IMR-90 (cell line): ENCODE measurements around the gene PIK3C2A. TPM values are rescaled to one million over a fixed set of nuclear protein-coding genes. Genes with fewer than 3 reads are reported as not detected.

Experiments used
- ATAC-seq: fragments of 200-7000 bp; cut with Tn5 transposase; 2 replicates; pipeline ENCODE4 v1.9.1; 2020; ENCODE audit warnings: low read depth, mild to moderate bottlenecking, moderate library complexity
- BruUV-seq: library from RNA; stranded (reverse); fragments of 400-500 nt; replicated peaks from 2 replicates; lab custom pipeline; 2021; lab: Mats Ljungman, UMichigan
- CTCF ChIA-PET: fragments of 300-600 bp; formaldehyde crosslinking; extraction: SDS; loops from one replicate; lab custom pipeline; 2021; ENCODE audit warnings: antibody characterized with exemption; lab: Yijun Ruan, JAX
- POLR2A ChIA-PET: fragments of 300-600 bp; sonication (Branson Sonifier 250); formaldehyde crosslinking; loops from one replicate; lab custom pipeline; 2022; ENCODE audit warnings: antibody characterized with exemption; ENCODE audit not compliant: unreplicated experiment; lab: Charles Lee
- DNase-seq: peaks from one replicate; pipeline ENCODE4 v3.0.0; 2013
- H2AFZ ChIP-seq: replicated peaks from 2 replicates; pipeline ENCODE3; 2013; ENCODE audit warnings: low read length, mild to moderate bottlenecking; ENCODE audit not compliant: poor library complexity
- H2AK5ac ChIP-seq: 2 replicates; pipeline ENCODE4 v1.6.1; 2013; ENCODE audit warnings: low read depth, low read length, inconsistent platforms
- H2AK9ac ChIP-seq: replicated peaks from 2 replicates; pipeline ENCODE3; 2013; ENCODE audit warnings: mild to moderate bottlenecking, low read depth, low read length, moderate library complexity; ENCODE audit not compliant: poor library complexity
- H2BK120ac ChIP-seq: 2 replicates; pipeline ENCODE4 v1.6.1; 2013; ENCODE audit warnings: low read depth, low read length, inconsistent platforms
- H2BK15ac ChIP-seq: 3 replicates; pipeline ENCODE4 v1.6.1; 2013; ENCODE audit warnings: low read depth, low read length, inconsistent platforms
- H2BK20ac ChIP-seq: 2 replicates; pipeline ENCODE4 v1.6.1; 2013; ENCODE audit warnings: low read depth, mild to moderate bottlenecking, inconsistent platforms, low read length, moderate library complexity
- H2BK5ac ChIP-seq: 2 replicates; pipeline ENCODE4 v1.6.1; 2013; ENCODE audit warnings: mild to moderate bottlenecking, low read depth, low read length, inconsistent platforms; ENCODE audit not compliant: poor library complexity, severe bottlenecking
- H3K14ac ChIP-seq: replicated peaks from 2 replicates; pipeline ENCODE4 v1.6.1; 2013; ENCODE audit warnings: low read depth, low read length, inconsistent platforms
- H3K18ac ChIP-seq: 2 replicates; pipeline ENCODE4 v1.6.1; 2013; ENCODE audit warnings: low read depth, low read length, control low read depth
- H3K23ac ChIP-seq: 2 replicates; pipeline ENCODE4 v1.6.1; 2013; ENCODE audit warnings: low read depth, low read length, inconsistent platforms
- H3K27ac ChIP-seq: 2 replicates; pipeline ENCODE4 v1.5.1; 2013; ENCODE audit warnings: mild to moderate bottlenecking, control low read depth, low read length; ENCODE audit not compliant: insufficient read depth
- H3K27me3 ChIP-seq: 2 replicates; pipeline ENCODE4 v1.6.1; 2013; ENCODE audit warnings: low read length; ENCODE audit not compliant: control insufficient read depth, insufficient read depth
- H3K36me3 ChIP-seq: 2 replicates; pipeline ENCODE4 v1.6.1; 2013; ENCODE audit warnings: low read length, mixed read lengths; ENCODE audit not compliant: control insufficient read depth, insufficient read depth
- H3K4ac ChIP-seq: 2 replicates; pipeline ENCODE4 v1.6.1; 2013; ENCODE audit warnings: low read depth, low read length, inconsistent platforms
- H3K4me1 ChIP-seq: 2 replicates; pipeline ENCODE4 v1.6.1; 2013; ENCODE audit warnings: low read length, mixed read lengths; ENCODE audit not compliant: control insufficient read depth, insufficient read depth
- H3K4me2 ChIP-seq: 2 replicates; pipeline ENCODE4 v1.6.1; 2013; ENCODE audit warnings: low read depth, mild to moderate bottlenecking, control low read depth, low read length, moderate library complexity
- H3K4me3 ChIP-seq: 2 replicates; pipeline ENCODE4 v1.5.1; 2013; ENCODE audit warnings: low read depth, mild to moderate bottlenecking, control low read depth, low read length, moderate library complexity; ENCODE audit not compliant: insufficient read depth
- H3K56ac ChIP-seq: 2 replicates; pipeline ENCODE4 v1.6.1; 2013; ENCODE audit warnings: low read length, inconsistent platforms; ENCODE audit not compliant: insufficient read depth; ENCODE audit errors: extremely low read depth
- H3K79me1 ChIP-seq, 2 experiments: 2 replicates each; pipeline ENCODE4 v1.6.1; 2013; ENCODE audit warnings: low read length in 2 of 2, inconsistent platforms in 1 of 2, low read depth in 1 of 2
- H3K9ac ChIP-seq: 2 replicates; pipeline ENCODE4 v1.6.1; 2013; ENCODE audit warnings: low read depth, low read length, control low read depth
- H3K9me1 ChIP-seq: 2 replicates; pipeline ENCODE4 v1.6.1; 2013; ENCODE audit warnings: low read length, inconsistent platforms; ENCODE audit not compliant: insufficient read depth
- H3K9me3 ChIP-seq: 2 replicates; pipeline ENCODE4 v1.6.1; 2013; ENCODE audit warnings: low read length; ENCODE audit not compliant: control insufficient read depth, insufficient read depth
- H4K20me1 ChIP-seq: 2 replicates; pipeline ENCODE4 v1.6.1; 2013; ENCODE audit warnings: low read length, inconsistent platforms; ENCODE audit not compliant: insufficient read depth
- H4K5ac ChIP-seq: 2 replicates; pipeline ENCODE4 v1.6.1; 2013; ENCODE audit warnings: mild to moderate bottlenecking, low read depth, low read length, control low read depth
- H4K8ac ChIP-seq, 2 experiments: 2 replicates each; pipeline ENCODE4 v1.6.1; 2013; ENCODE audit warnings: low read depth in 2 of 2, low read length in 2 of 2, control low read depth in 1 of 2, inconsistent platforms in 1 of 2
- H4K91ac ChIP-seq: 2 replicates; pipeline ENCODE4 v1.6.1; 2013; ENCODE audit warnings: low read depth, low read length, inconsistent platforms; ENCODE audit not compliant: insufficient read depth
- BHLHE40 ChIP-seq: fragments of 150-350 bp; IDR thresholded peaks from 2 replicates; pipeline ENCODE4 v1.6.1; 2016; ENCODE audit warnings: mild to moderate bottlenecking, low read depth, low read length
- CEBPB ChIP-seq: IDR thresholded peaks from 2 replicates; pipeline ENCODE4 v1.6.1; 2012; ENCODE audit warnings: low read depth, low read length, improper control_type of control experiment
- CHD1 ChIP-seq: IDR thresholded peaks from 2 replicates; pipeline ENCODE4 v1.6.1; 2012; ENCODE audit warnings: low read depth, low read length, improper control_type of control experiment
- CTCF ChIP-seq: conservative IDR thresholded peaks from 2 replicates; pipeline ENCODE4 v1.5.1; 2012; ENCODE audit warnings: mild to moderate bottlenecking, low read depth, low read length, improper control_type of control experiment
- ELK1 ChIP-seq: fragments of 150-350 bp; IDR thresholded peaks from 2 replicates; pipeline ENCODE4 v1.6.1; 2016; ENCODE audit warnings: low read depth, mild to moderate bottlenecking, low read length, moderate library complexity, borderline replicate concordance
- FOS ChIP-seq: fragments of 150-350 bp; IDR thresholded peaks from 2 replicates; pipeline ENCODE4 v1.6.1; 2016; ENCODE audit warnings: low read depth, low read length
- MAFK ChIP-seq: IDR thresholded peaks from 2 replicates; pipeline ENCODE4 v1.6.1; 2012; ENCODE audit warnings: low read depth, low read length, improper control_type of control experiment
- MAZ ChIP-seq: IDR thresholded peaks from 2 replicates; pipeline ENCODE4 v1.6.1; 2012; ENCODE audit warnings: low read depth, mild to moderate bottlenecking, low read length, improper control_type of control experiment, moderate library complexity, borderline replicate concordance
- MXI1 ChIP-seq: IDR thresholded peaks from 2 replicates; pipeline ENCODE4 v1.6.1; 2012; ENCODE audit warnings: low read depth, mild to moderate bottlenecking, low read length, moderate library complexity, borderline replicate concordance
- NFE2L2 ChIP-seq: fragments of 150-350 bp; IDR thresholded peaks from 2 replicates; pipeline ENCODE4 v1.6.1; 2016; ENCODE audit warnings: low read depth, mild to moderate bottlenecking, low read length
- POLR2A ChIP-seq: IDR thresholded peaks from 2 replicates; pipeline ENCODE4 v1.6.1; 2012; ENCODE audit warnings: mild to moderate bottlenecking, low read depth, low read length
- RAD21 ChIP-seq: IDR thresholded peaks from 2 replicates; pipeline ENCODE4 v1.6.1; 2012; ENCODE audit warnings: low read length, improper control_type of control experiment
- RCOR1 ChIP-seq: IDR thresholded peaks from 2 replicates; pipeline ENCODE4 v1.6.1; 2012; ENCODE audit warnings: mild to moderate bottlenecking, low read length, improper control_type of control experiment; ENCODE audit not compliant: insufficient replicate concordance
- RFX5 ChIP-seq: IDR thresholded peaks from 2 replicates; pipeline ENCODE4 v1.8.0; 2012; ENCODE audit warnings: low read depth, mild to moderate bottlenecking, low read length, moderate library complexity
- SMC3 ChIP-seq: fragments of 150-350 bp; IDR thresholded peaks from 2 replicates; pipeline ENCODE4 v1.6.1; 2016; ENCODE audit warnings: low read depth, mild to moderate bottlenecking, antibody characterized with exemption, low read length, moderate library complexity
- USF2 ChIP-seq: fragments of 150-350 bp; IDR thresholded peaks from 2 replicates; pipeline ENCODE4 v1.6.1; 2017; ENCODE audit warnings: mild to moderate bottlenecking, antibody characterized with exemption, low read length, low read depth
- WGBS, 2 experiments: methylation state at CpG; one replicate each; pipeline versions ENCODE4 v1.1.5 to v1.1.7; 2013; ENCODE audit warnings: missing lambda C conversion rate in 2 of 2; ENCODE audit not compliant: insufficient read length in 1 of 2; ENCODE audit errors: extremely low coverage in 2 of 2; 5-methylcytosine and 5-hydroxymethylcytosine counted together
- dilution Hi-C: fragments of 300-500 bp; cut with HindIII; formaldehyde crosslinking; loops from one replicate; pipeline ENCODE4 v1.14.3; 2018; ENCODE audit warnings: low sequenced_read_pairs; ENCODE audit not compliant: unreplicated experiment
- in situ Hi-C: fragments of 300-500 bp; cut with MboI; formaldehyde crosslinking; loops from 3 replicates; pipeline ENCODE4 v1.14.3; 2019; ENCODE audit warnings: low sequenced_read_pairs, inconsistent platforms, mixed read lengths
- intact Hi-C: fragments of 100-400 bp; cut with micrococcal nuclease; formaldehyde crosslinking; loops from 2 replicates; pipeline ENCODE4 v1.10.0; 2022
- polyA plus RNA-seq, 3 experiments: library from polyadenylated mRNA; depleted of rRNA; stranded (reverse); fragments of >200 nt; gene quantifications; 2 replicates each; pipeline ENCODE4 v1.2.3, GENCODE V29; 2012; ENCODE audit warnings: low replicate concordance in 1 of 3
- total RNA-seq: library from RNA; depleted of rRNA; stranded (reverse); fragments of >200 nt; gene quantifications from 2 replicates; pipeline ENCODE4 v1.2.3, GENCODE V29; 2012

Gene PIK3C2A
- total and polyA plus RNA-seq, 2 of the 4 experiments (the other 2 are of a cell fraction) = 14.6 to 36.6 TPM

- POLR2A ChIA-PET = no interaction called here
- Histone ChIP-seq H3K18ac (no peak overlapping the region), H3K9me1 (no peaks in the 10 kb centered on the region), H3K4me1 (no peaks in the 10 kb centered on the region; the same call in 1 of the 2 replicates), H3K79me1 (no peaks in the 10 kb centered on the region), H3K9me3 (no peaks in the 10 kb centered on the region), H2BK20ac (no peak overlapping the region), H3K36me3 (no peaks in the 10 kb centered on the region), H3K4me3 (no peak overlapping the region), H4K5ac (no peak overlapping the region), H4K91ac (no peak overlapping the region), H2BK120ac (no peak overlapping the region), H3K14ac (no peak overlapping the region), H2AFZ (no peak overlapping the region), H4K8ac (no peak overlapping the region), H2BK15ac (no peak overlapping the region), H3K9ac (no peak overlapping the region), H3K27me3 (no peaks in the 10 kb centered on the region), H3K4ac (no peak overlapping the region), H3K23ac (no peak overlapping the region), H3K4me2 (no peak overlapping the region), H4K20me1 (no peaks in the 10 kb centered on the region), H2AK9ac (no peak overlapping the region), H3K27ac (no peak overlapping the region), H3K56ac (no peak overlapping the region), H2AK5ac (no peak overlapping the region), H2BK5ac (no peak overlapping the region)
- no peak for ATAC-seq
- CTCF ChIA-PET = no interaction called here
- in situ Hi-C loops = no loop called here
- dilution Hi-C loops = no loop called here
- intact Hi-C loops = no loop called here
- BruUV-seq = no TSS peak
- TF ChIP-seq CTCF = no peak
- TF ChIP-seq MAZ = no peak
- no peak for TF ChIP-seq RAD21
- no peak for TF ChIP-seq CHD1
- no peak for TF ChIP-seq RFX5
- TF ChIP-seq POLR2A = no peak
- no peak for TF ChIP-seq RCOR1
- no peak for TF ChIP-seq CEBPB
- TF ChIP-seq FOS = no peak
- TF ChIP-seq BHLHE40 = no peak
- TF ChIP-seq SMC3 = no peak
- no peak for TF ChIP-seq MXI1
- no peak for TF ChIP-seq ELK1
- no peak for TF ChIP-seq MAFK
- TF ChIP-seq NFE2L2 = no peak
- no peak for TF ChIP-seq USF2
- no CpG with 5 or more reads among the region's 3 CpGs for WGBS, 2 experiments
- DNase-seq = no peak
These were observed 9.6 kb upstream of the PIK3C2A start for GRCh38 chr11:17217401-17217800.
